GM12801 (cell line): Measurements from ENCODE around the gene KRTCAP2.

Experiments
- TF ChIP-seq, protein P1 (sequence below): IDR thresholded peaks from one replicate; pipeline ENCODE4 v1.5.1; 2011; ENCODE audit warnings: control low read depth; ENCODE audit not compliant: insufficient read length; ENCODE audit errors: extremely low read depth

KRTCAP2 gene

GRCh38 chr1:155175281-155175926, 2.3 kb upstream of the KRTCAP2 start:
- TF ChIP-seq, protein P1, sequence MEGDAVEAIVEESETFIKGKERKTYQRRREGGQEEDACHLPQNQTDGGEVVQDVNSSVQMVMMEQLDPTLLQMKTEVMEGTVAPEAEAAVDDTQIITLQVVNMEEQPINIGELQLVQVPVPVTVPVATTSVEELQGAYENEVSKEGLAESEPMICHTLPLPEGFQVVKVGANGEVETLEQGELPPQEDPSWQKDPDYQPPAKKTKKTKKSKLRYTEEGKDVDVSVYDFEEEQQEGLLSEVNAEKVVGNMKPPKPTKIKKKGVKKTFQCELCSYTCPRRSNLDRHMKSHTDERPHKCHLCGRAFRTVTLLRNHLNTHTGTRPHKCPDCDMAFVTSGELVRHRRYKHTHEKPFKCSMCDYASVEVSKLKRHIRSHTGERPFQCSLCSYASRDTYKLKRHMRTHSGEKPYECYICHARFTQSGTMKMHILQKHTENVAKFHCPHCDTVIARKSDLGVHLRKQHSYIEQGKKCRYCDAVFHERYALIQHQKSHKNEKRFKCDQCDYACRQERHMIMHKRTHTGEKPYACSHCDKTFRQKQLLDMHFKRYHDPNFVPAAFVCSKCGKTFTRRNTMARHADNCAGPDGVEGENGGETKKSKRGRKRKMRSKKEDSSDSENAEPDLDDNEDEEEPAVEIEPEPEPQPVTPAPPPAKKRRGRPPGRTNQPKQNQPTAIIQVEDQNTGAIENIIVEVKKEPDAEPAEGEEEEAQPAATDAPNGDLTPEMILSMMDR, result no peak

- TF ChIP-seq, protein P1, result no peak
These were observed 1.5 kb upstream of the KRTCAP2 start for GRCh38 chr1:155174324-155175280.

DNA sequence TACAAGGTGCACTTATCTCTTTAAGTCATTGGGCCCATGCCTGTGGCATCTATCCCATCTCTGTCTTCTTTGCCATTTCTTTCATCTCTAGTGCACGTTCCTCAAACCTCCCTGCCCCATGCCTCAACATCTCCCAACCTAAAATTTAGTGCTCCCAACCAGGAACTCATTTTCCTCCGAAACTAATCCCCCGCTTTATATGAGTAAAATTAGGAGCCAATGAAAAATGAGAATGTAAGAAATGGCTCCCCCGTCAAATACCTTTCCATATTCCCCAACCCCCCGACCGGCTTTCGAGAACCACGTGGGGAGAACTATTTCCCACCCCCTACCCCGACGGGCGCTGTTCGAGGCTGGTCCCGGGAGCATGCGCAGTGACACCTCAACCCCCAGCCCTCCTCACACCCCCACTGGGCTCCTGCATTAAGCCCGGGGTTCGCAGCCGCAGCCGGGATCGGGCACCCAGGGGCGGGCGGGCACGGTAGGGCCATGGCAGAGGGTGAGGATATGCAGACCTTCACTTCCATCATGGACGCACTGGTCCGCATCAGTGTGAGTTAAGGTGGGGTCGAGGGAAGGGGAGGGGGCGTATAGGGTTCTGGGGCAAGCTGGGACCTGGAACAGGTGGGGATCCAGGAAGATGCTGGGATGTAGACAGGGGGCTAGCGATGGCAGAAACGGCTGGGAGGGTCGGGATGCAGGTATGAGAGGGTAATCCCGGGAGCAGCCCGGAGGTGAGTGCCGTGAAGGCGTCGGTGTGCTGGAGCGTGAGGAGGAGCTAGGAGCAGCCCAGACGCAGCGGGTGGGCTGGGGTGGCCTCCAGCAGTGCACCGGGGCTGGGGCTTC, 597 bp upstream of the KRTCAP2 start, which contains the start of gene TRIM46:
Gene TRIM46 (plus strand): TSS at position 372 of the 846 bp plus-strand sequence. CDS start 118 bp downstream, at position 490.
- TF ChIP-seq, protein P1, result no peak

DNA sequence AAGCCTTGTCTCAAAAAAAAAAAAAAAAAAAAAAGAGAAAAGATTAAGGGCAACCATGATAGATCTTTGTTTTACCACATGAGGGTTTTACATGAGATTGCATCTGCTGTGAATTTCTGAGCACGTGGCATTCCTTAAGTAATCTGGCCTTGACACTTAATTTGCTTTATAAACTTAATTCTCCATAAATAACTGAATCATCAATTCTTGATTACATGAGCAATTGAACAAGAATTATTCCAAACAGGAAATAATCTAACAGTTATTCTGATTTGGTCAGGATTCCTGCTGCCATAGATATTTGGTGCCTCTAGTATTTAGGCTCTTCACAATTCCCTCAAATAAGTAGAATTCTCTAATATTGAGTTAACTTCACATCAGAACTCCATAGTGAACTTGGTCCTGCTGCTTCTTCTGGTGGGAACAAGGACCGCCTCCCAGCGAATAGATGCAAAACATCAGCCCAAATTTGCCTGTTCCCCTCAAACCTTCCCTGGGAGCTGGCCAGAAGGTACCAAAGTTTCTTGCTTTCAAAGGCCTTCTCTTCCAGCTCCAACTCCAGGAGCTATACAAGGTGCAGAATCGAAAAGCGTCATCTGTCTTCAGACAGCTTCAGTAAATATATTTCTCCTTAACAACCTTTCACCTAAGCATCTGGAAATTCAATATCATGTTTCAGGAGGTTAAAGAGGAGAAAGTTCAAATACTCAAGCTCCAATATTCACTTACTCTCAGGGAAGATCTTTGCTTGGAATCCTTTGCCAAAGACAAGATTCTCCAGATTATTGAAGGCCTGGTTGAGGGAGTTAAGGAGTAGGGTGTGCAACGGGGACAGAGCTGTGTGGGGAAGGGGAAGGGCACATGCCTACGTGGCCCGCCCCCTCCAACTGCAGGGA, 1.0 kb downstream of the KRTCAP2 start:
- TF ChIP-seq, protein P1, result no peak

- TF ChIP-seq, protein P1, result no peak
These were observed 2.3 kb downstream of the KRTCAP2 start for GRCh38 chr1:155170806-155171205.

DNA sequence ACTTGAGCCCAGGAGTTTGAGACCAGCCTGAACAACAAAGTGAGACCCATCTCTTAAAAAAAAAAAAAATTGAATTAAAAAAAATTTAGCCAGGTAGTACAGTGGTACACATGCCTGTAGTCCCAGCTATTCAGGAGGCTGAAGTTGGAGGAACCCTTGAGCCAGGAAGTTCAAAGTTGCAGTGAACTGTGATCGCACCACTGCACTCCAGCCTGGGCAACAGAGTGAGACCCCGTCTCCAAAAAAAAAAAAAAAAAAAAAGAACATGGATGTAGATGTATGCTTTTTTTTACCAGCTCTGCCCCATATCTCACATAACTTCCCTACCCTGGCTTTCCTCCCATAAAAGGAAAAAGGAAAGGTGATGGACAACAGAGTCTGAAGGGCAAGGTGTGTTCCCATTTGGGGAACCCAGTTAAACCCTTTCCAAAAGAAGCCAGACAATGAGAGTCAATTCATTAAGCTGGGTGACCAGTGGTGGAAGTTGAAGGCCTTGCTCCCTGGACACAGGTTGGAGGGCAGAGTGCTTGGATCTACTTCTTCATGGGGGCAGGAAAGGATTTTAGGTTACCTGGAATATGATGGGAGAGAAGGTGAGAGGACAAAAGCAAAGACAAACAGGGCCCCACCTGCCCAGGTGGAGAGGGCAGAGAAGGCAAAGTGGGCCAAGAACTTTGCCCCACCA, 2.9 kb downstream of the KRTCAP2 start:
- TF ChIP-seq, protein P1, result no peak
